K562 (cell line): ENCODE results near the gene NEK2. TPM values are rescaled to one million over a fixed set of nuclear protein-coding genes. Genes with fewer than 3 reads are reported as not detected.

ENCODE experiments used
- C11orf30 ChIP-seq: fragments of 450-650 bp; IDR thresholded peaks from 2 replicates; pipeline ENCODE4 v1.6.1; 2016; ENCODE audit warnings: low read depth, mild to moderate bottlenecking
- CEBPB ChIP-seq: fragments of 450-650 bp; IDR thresholded peaks from 2 replicates; pipeline ENCODE4 v1.6.1; 2016; ENCODE audit warnings: missing genetic modification characterization, missing compliant biosample characterization
- CREB1 ChIP-seq, 2 experiments: sonication (generic) in 1 of 2; formaldehyde crosslinking in 1 of 2; IDR thresholded peaks; 2 replicates each; pipeline versions ENCODE4 v1.6.1 to v1.8.0; 2012 to 2022; ENCODE audit warnings: inconsistent platforms in 1 of 2, mild to moderate bottlenecking in 1 of 2, missing genetic modification reagents in 1 of 2, moderate library complexity in 1 of 2
- DACH1 ChIP-seq: fragments of 450-650 bp; IDR thresholded peaks from 2 replicates; pipeline ENCODE4 v1.6.1; 2018; ENCODE audit not compliant: partially characterized antibody
- DMBX1 ChIP-seq: fragments of 250-450 bp; sonication (Bioruptor Pico); IDR thresholded peaks from 2 replicates; pipeline ENCODE4 v1.8.0; 2022; ENCODE audit warnings: inconsistent platforms, mild to moderate bottlenecking, moderate library complexity, borderline replicate concordance
- E2F1 ChIP-seq: sonication (generic); formaldehyde crosslinking; IDR thresholded peaks from 2 replicates; pipeline ENCODE4 v1.8.1; 2023; ENCODE audit warnings: mild to moderate bottlenecking, missing genetic modification reagents, moderate library complexity
- MBD2 ChIP-seq: sonication (generic); IDR thresholded peaks from 2 replicates; pipeline ENCODE4 v1.6.1; 2016; ENCODE audit warnings: low read depth, borderline replicate concordance
- POLR3A ChIP-seq: IDR thresholded peaks from 2 replicates; pipeline ENCODE4 v1.6.1; 2011; ENCODE audit warnings: borderline replicate concordance, mild to moderate bottlenecking, moderate library complexity; ENCODE audit not compliant: insufficient read length, insufficient read depth; ENCODE audit errors: extremely low read depth
- SMARCA4 ChIP-seq: fragments of 450-650 bp; IDR thresholded peaks from 2 replicates; pipeline ENCODE4 v1.6.1; 2016
- SMARCB1 ChIP-seq: IDR thresholded peaks from 2 replicates; pipeline ENCODE4 v1.6.1; 2011; ENCODE audit warnings: improper control_type of control experiment, low read depth; ENCODE audit not compliant: insufficient read length
- SNRNP70 ChIP-seq: fragments of 200-400 bp; formaldehyde crosslinking; optimal IDR thresholded peaks from 2 replicates; pipeline ENCODE3; 2017; ENCODE audit warnings: low read depth, low read length
- STAG1 ChIP-seq: sonication (generic); formaldehyde crosslinking; IDR thresholded peaks from 2 replicates; pipeline ENCODE4 v1.5.0; 2020; ENCODE audit warnings: missing genetic modification reagents, borderline replicate concordance
- TSHZ1 ChIP-seq: fragments of 250-450 bp; sonication (Bioruptor Pico); IDR thresholded peaks from 2 replicates; pipeline ENCODE4 v1.4.0; 2020; ENCODE audit warnings: mild to moderate bottlenecking, moderate library complexity
- VEZF1 ChIP-seq: fragments of 200-800 bp; sonication (Bioruptor generic); IDR thresholded peaks from 2 replicates; pipeline ENCODE4 v1.6.1; 2017; ENCODE audit warnings: missing genetic modification characterization, missing compliant biosample characterization
- ZBTB5 ChIP-seq: fragments of 450-650 bp; IDR thresholded peaks from 2 replicates; pipeline ENCODE4 v1.6.1; 2017; ENCODE audit warnings: antibody characterized with exemption
- ZFX ChIP-seq: sonication (generic); formaldehyde crosslinking; IDR thresholded peaks from 2 replicates; pipeline ENCODE4 v1.8.0; 2022; ENCODE audit warnings: mild to moderate bottlenecking, missing genetic modification reagents, moderate library complexity
- ZNF175 ChIP-seq: fragments of 200-800 bp; sonication (Bioruptor generic); IDR thresholded peaks from 2 replicates; pipeline ENCODE4 v1.6.1; 2016; ENCODE audit warnings: low read depth, mild to moderate bottlenecking, missing genetic modification characterization, missing compliant biosample characterization
- ZNF347 ChIP-seq: fragments of 450-650 bp; formaldehyde crosslinking; IDR thresholded peaks from 2 replicates; pipeline ENCODE4 v1.4.0; 2020; ENCODE audit warnings: low read depth, mild to moderate bottlenecking, moderate library complexity
- ZSCAN29 ChIP-seq: fragments of 450-650 bp; IDR thresholded peaks from 2 replicates; pipeline ENCODE4 v1.6.1; 2017
- polyA plus RNA-seq, 8 experiments: library from polyadenylated mRNA; depleted of rRNA in 4 of 8; stranded (reverse) in 5 of 8; unstranded in 3 of 8; fragments of >200 nt; fragmentation: Nextera tagmentation in 2 of 8; fragmentation: Illumina TruSeq in 1 of 8; extraction: Ambion mirVana in 2 of 8; extraction: Trizol in 1 of 8; gene quantifications; 2 replicates each; pipeline versions ENCODE4 v1.2.1 to v1.2.3, GENCODE V29; 2011 to 2014; ENCODE audit warnings: inconsistent platforms in 1 of 8, missing spikeins in 1 of 8
- total RNA-seq, 7 experiments: library from RNA; depleted of rRNA in 6 of 7; stranded (reverse); fragments of >200 nt in 6 of 7; fragmentation: Illumina TruSeq in 2 of 7; extraction: Trizol in 2 of 7; gene quantifications; 2 replicates each; pipeline versions ENCODE4 v1.2.1 to v1.2.3, GENCODE V29; 2011 to 2021; ENCODE audit warnings: low replicate concordance in 1 of 7

Gene NEK2
- total and polyA plus RNA-seq, 9 of the 15 experiments (the other 6 are each of a cell fraction or from before 2014, with no cell fraction given): 30.0 to 74.7 (median 66.4) TPM

GRCh38 chr1:211613108-211613947 lies 62.1 kb downstream of the NEK2 start (continued):
- TF ChIP-seq DACH1: no peak
- peak; percentile 99 for TF ChIP-seq C11orf30
- peak; percentile 67 for TF ChIP-seq MBD2
- peak; percentile 40 for TF ChIP-seq SMARCB1
- TF ChIP-seq SNRNP70: no peak
- peak; percentile 73 for TF ChIP-seq ZFX (CRISPR knock-in tag)
- no peak; the same call in 1 of the 2 replicates for TF ChIP-seq ZNF347
- TF ChIP-seq CEBPB: peak; percentile 85
- TF ChIP-seq SMARCA4: peak; percentile 93
- peak; percentile 93 for TF ChIP-seq DMBX1 (CRISPR knock-in tag)
- TF ChIP-seq STAG1: no peak; the same call in 1 of the 2 replicates
- peak; percentile 76 for TF ChIP-seq VEZF1 (CRISPR knock-in tag)
- peak; percentile 19; the same call in 1 of the 2 replicates for TF ChIP-seq CREB1 (IDR thresholded peaks at IDR 0.05)
- TF ChIP-seq CREB1 (CRISPR knock-in tag; IDR thresholded peaks at IDR 0.05): no peak; the same call in 1 of the 2 replicates
- no peak for TF ChIP-seq ZBTB5
- TF ChIP-seq E2F1: peak; percentile 75
- 0 out of 2 replicates have a peak, but pooled peaks have one; percentile 68 for TF ChIP-seq TSHZ1
- peak; percentile 86 for TF ChIP-seq ZNF175 (CRISPR knock-in tag)
- TF ChIP-seq POLR3A: no peak
- no peak for TF ChIP-seq ZSCAN29
